DOHH2 (cell line): ENCODE data around the gene KIAA1328.

Experiments used
- CTCF ChIP-seq: fragments of 200-600 bp; sonication (generic); IDR thresholded peaks from one replicate; pipeline ENCODE4 v1.5.1; 2014; ENCODE audit warnings: antibody characterized with exemption, mild to moderate bottlenecking, low read depth, low read length; ENCODE audit not compliant: poor library complexity, severe bottlenecking
- EZH2phosphoT487 ChIP-seq: fragments of 200-600 bp; sonication (generic); IDR thresholded peaks from 2 replicates; pipeline ENCODE4 v1.6.1; 2017; ENCODE audit warnings: borderline replicate concordance, mild to moderate bottlenecking, antibody characterized with exemption, low read length, moderate library complexity, mixed read lengths

GRCh38 chr18:36808681-36809080 is 20.2 kb upstream of the KIAA1328 start:
- no peak for TF ChIP-seq CTCF
- no peak for TF ChIP-seq EZH2phosphoT487
